Left lung (tissue), 14 donors: ENCODE measurements around the gene IWS1. TPM values are rescaled to one million over a fixed set of nuclear protein-coding genes. Genes with fewer than 3 reads are reported as not detected.
A peak's percentile ranks its signal among the peaks of the same experiment; 100 is the strongest.

Experiments used
- ATAC-seq: fragments of 200-7000 bp; cut with Tn5 transposase; one replicate; pipeline ENCODE4 v1.9.1; 2020; ENCODE audit warnings: moderate library complexity
- DNase-seq, 4 donors: peaks; one replicate each; pipeline ENCODE4 v3.0.0-alpha.2; 2013 to 2020
- H3K27ac ChIP-seq, 2 donors: fragments of 200-600 bp; sonication (generic) in 1 of 2; one replicate each; pipeline versions ENCODE4 v1.5.0 to v1.8.0; 2020 to 2021
- H3K27me3 ChIP-seq, 2 donors: fragments of 200-600 bp; sonication (generic) in 1 of 2; one replicate each; pipeline versions ENCODE4 v1.5.0 to v1.8.0; 2020 to 2021
- H3K36me3 ChIP-seq, 2 donors: fragments of 200-600 bp; sonication (generic) in 1 of 2; one replicate each; pipeline versions ENCODE4 v1.5.0 to v1.8.0; 2020 to 2021
- H3K4me1 ChIP-seq, 2 donors: fragments of 200-600 bp; one replicate each; pipeline ENCODE4 v1.8.0; 2021
- H3K4me3 ChIP-seq, 2 donors: fragments of 200-600 bp; sonication (generic) in 1 of 2; one replicate each; pipeline versions ENCODE4 v1.5.0 to v1.8.0; 2020 to 2021; ENCODE audit warnings: mild to moderate bottlenecking in 1 of 2
- H3K9me3 ChIP-seq, 2 donors: fragments of 200-600 bp; sonication (generic) in 1 of 2; one replicate each; pipeline versions ENCODE4 v1.5.0 to v1.8.0; 2020 to 2021
- intact Hi-C, 2 donors: fragments of 100-400 bp; cut with DNase I; formaldehyde crosslinking; loops; one replicate each; pipeline versions ENCODE4 v1.11.2 to v1.14.2; 2022
- long read RNA-seq, 12 donors: library from polyadenylated mRNA in 2 of 12; unstranded in 2 of 12; transcript quantifications; one replicate each; pipeline ENCODE4 v2.0.0 and lab custom pipeline, GENCODE V29; 2019 to 2026
- polyA plus RNA-seq, 6 donors: library from polyadenylated mRNA; unstranded; fragments of 120-200 nt; gene quantifications; one replicate each; pipeline ENCODE4 v1.2.1, GENCODE V29; 2013; ENCODE audit not compliant: insufficient read length in 6 of 6
- total RNA-seq, 2 donors: library from RNA; stranded (reverse); fragmentation: NEBNext Ultra II Directional; extraction: Animal tissue kit (Norgen Biotek cat#: 25700); gene quantifications; one replicate each; pipeline ENCODE4 v1.2.1, GENCODE V29; 2021
- TF ChIP-seq, protein P1 (sequence below), 2 donors: fragments of 200-600 bp; sonication (generic) in 1 of 2; IDR thresholded peaks; one replicate each; pipeline versions ENCODE4 v1.5.0 to v1.8.0; 2021; ENCODE audit warnings: antibody characterized with exemption in 2 of 2
- donor health status: DM: no; HTN: yes; CAD: no.
- donor health status: DM: no; HTN: no; CAD: no.

IWS1 gene
- total RNA-seq (10 to 100 TPM; 37.2 to 37.5 TPM), polyA plus RNA-seq (10 to 100 TPM; 62.6 to 72.9 (median 68.8) TPM)
- long read RNA-seq, donor 1, partial matches to known transcripts: 32 of 36 reads
- long read RNA-seq, donor 1, other reads (novel, unspliced or antisense): 0 of 36 reads
- long read RNA-seq, donor 2, partial matches to known transcripts: 35 of 38 reads
- long read RNA-seq, donor 2, other reads (novel, unspliced or antisense): 0 of 38 reads
- long read RNA-seq, donor 3, transcript IWS1-201 (14 exons, 2,958 nt): major isoform, 7 of 7 reads
- long read RNA-seq, donor 3, partial matches to known transcripts: 0 of 7 reads
- long read RNA-seq, donor 3, other reads (novel, unspliced or antisense): 0 of 7 reads
- long read RNA-seq, donor 4, partial matches to known transcripts: 20 of 27 reads
- long read RNA-seq, donor 4, other reads (novel, unspliced or antisense): 2 of 27 reads
- long read RNA-seq, donor 5, partial matches to known transcripts: 9 of 12 reads
- long read RNA-seq, donor 5, other reads (novel, unspliced or antisense): 0 of 12 reads
- long read RNA-seq, donor 6, partial matches to known transcripts: 12 of 14 reads
- long read RNA-seq, donor 6, other reads (novel, unspliced or antisense): 0 of 14 reads
- long read RNA-seq, donor 7, partial matches to known transcripts: 5 of 7 reads
- long read RNA-seq, donor 7, other reads (novel, unspliced or antisense): 0 of 7 reads
- long read RNA-seq, donor 8, partial matches to known transcripts: 7 of 10 reads
- long read RNA-seq, donor 8, other reads (novel, unspliced or antisense): 0 of 10 reads
- long read RNA-seq, donor 9: 0 reads
- long read RNA-seq, donor 10, partial matches to known transcripts: 18 of 20 reads
- long read RNA-seq, donor 10, other reads (novel, unspliced or antisense): 1 of 20 reads
- long read RNA-seq, donor 11, partial matches to known transcripts: 0 of 5 reads
- long read RNA-seq, donor 11, other reads (novel, unspliced or antisense): 0 of 5 reads
- long read RNA-seq, donor 12, partial matches to known transcripts: 0 of 4 reads
- long read RNA-seq, donor 12, other reads (novel, unspliced or antisense): 0 of 4 reads

GRCh38 chr2:127526132-127527000 lies at the start of gene IWS1:
IWS1 (minus strand) TSS chr2:127526489; CDS start chr2:127526208, 281 bp downstream.
- ATAC-seq (peak; percentile 95), DNase-seq (peak; percentile 95 to 98 (median 96))
- Histone ChIP-seq H3K36me3 (peaks cover 0 to 16% of the 10 kb centered on the region in 2 donors), H3K4me3 (peak within 1 kb of the TSS; percentile 96), H3K9me3 (no peaks in the 10 kb centered on the region), H3K4me1 (peaks cover 0 to 33% of the 10 kb centered on the region in 2 donors), H3K27me3 (no peaks in the 10 kb centered on the region), H3K27ac (peak within 1 kb of the TSS; percentile 95 to 98)
- TF ChIP-seq, protein P1, sequence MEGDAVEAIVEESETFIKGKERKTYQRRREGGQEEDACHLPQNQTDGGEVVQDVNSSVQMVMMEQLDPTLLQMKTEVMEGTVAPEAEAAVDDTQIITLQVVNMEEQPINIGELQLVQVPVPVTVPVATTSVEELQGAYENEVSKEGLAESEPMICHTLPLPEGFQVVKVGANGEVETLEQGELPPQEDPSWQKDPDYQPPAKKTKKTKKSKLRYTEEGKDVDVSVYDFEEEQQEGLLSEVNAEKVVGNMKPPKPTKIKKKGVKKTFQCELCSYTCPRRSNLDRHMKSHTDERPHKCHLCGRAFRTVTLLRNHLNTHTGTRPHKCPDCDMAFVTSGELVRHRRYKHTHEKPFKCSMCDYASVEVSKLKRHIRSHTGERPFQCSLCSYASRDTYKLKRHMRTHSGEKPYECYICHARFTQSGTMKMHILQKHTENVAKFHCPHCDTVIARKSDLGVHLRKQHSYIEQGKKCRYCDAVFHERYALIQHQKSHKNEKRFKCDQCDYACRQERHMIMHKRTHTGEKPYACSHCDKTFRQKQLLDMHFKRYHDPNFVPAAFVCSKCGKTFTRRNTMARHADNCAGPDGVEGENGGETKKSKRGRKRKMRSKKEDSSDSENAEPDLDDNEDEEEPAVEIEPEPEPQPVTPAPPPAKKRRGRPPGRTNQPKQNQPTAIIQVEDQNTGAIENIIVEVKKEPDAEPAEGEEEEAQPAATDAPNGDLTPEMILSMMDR (IDR thresholded peaks at IDR 0.05): peak in 1 of 2 donors; percentile 66
- intact Hi-C loops: no loop called here

DNA sequence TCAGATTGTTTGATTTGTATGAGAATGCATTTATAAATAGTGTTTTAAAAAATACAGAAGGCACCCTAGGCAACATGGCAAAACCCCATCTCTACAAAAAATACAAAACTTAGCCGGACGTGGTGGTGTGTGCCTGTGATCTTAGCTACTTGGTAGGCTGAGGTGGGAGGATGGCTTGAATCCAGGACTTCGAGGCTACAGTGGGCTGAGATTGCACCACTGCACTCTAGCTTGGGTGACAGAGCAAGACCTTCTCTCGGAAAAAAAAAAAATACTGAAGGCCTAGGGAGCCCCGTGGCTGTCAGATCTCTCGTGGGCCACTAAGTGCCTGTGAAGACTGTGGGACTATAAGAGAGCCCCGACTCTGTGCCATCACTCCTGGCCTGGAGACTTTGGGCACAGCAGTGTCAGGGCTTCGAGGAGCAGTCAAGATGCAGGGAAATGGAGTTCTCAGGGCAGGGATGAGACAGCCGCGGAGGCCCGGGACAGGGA lies 49.7 kb upstream of the IWS1 start:
- no peak for DNase-seq
- Histone ChIP-seq H3K4me3 (no peak overlapping the region), H3K27ac (no peak overlapping the region), H3K36me3 (no peaks in the 10 kb centered on the region), H3K4me1 (peaks cover 0 to 7% of the 10 kb centered on the region in 2 donors), H3K9me3 (no peaks in the 10 kb centered on the region), H3K27me3 (no peaks in the 10 kb centered on the region)
- intact Hi-C loops: no loop called here
- TF ChIP-seq, protein P1 (IDR thresholded peaks at IDR 0.05): no peak
- ATAC-seq: no peak

DNA sequence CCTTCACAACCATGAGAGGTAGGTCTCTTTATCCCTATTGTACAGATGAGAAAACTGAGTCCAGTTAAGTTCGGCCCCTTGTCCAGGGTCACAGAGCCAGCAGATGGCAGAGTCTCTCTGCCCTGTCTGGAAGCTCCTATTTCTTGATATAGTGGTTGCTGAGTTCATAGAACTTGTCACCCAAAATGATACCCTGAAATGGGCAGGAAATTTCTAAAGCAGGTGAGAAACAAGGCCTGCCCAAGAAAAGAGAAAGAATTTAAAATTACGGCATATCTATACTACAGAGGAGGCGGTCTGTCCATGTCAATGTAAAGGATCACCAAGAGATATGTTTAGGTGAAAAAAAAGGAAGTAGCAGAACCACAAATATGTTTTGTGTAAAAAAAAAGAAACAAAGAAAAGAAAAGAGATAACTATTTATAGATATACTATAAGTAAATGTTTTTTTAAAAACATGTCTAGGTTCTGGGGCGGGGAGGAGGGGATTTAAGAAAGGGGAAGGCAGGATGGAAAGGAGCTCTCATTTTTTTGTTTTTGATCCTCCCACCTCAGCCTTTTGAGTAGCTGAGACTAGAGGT lies 49.0 kb upstream of the IWS1 start:
- Histone ChIP-seq H3K36me3 (no peaks in the 10 kb centered on the region), H3K4me1 (peaks cover 0 to 7% of the 10 kb centered on the region in 2 donors), H3K27me3 (no peaks in the 10 kb centered on the region), H3K4me3 (no peak overlapping the region), H3K27ac (no peak overlapping the region), H3K9me3 (no peaks in the 10 kb centered on the region)
- ATAC-seq (no peak), DNase-seq (no peak)
- TF ChIP-seq, protein P1 (IDR thresholded peaks at IDR 0.05): no peak
- intact Hi-C loops: no loop called here

- intact Hi-C loops: no loop called here
- Histone ChIP-seq H3K27me3 (no peaks in the 10 kb centered on the region), H3K36me3 (no peaks in the 10 kb centered on the region), H3K9me3 (no peaks in the 10 kb centered on the region), H3K27ac (no peak overlapping the region), H3K4me3 (no peak overlapping the region), H3K4me1 (peaks cover 0 to 7% of the 10 kb centered on the region in 2 donors)
- DNase-seq (no peak), ATAC-seq (no peak)
- TF ChIP-seq, protein P1 (IDR thresholded peaks at IDR 0.05): no peak
These were observed 48.4 kb upstream of the IWS1 start for GRCh38 chr2:127574656-127575055.
